ENCODE results near the gene NXPE1. TPM values are rescaled to one million over a fixed set of nuclear protein-coding genes. Genes with fewer than 3 reads are reported as not detected.
"Not testable (repeated sequence)": the region's sequence is repeated elsewhere in the genome, so short reads cannot be mapped to it uniquely, and the experiment has no call there.

Gene NXPE1
- total RNA-seq, result not detected
- total RNA-seq (2013), result not detected

DNA sequence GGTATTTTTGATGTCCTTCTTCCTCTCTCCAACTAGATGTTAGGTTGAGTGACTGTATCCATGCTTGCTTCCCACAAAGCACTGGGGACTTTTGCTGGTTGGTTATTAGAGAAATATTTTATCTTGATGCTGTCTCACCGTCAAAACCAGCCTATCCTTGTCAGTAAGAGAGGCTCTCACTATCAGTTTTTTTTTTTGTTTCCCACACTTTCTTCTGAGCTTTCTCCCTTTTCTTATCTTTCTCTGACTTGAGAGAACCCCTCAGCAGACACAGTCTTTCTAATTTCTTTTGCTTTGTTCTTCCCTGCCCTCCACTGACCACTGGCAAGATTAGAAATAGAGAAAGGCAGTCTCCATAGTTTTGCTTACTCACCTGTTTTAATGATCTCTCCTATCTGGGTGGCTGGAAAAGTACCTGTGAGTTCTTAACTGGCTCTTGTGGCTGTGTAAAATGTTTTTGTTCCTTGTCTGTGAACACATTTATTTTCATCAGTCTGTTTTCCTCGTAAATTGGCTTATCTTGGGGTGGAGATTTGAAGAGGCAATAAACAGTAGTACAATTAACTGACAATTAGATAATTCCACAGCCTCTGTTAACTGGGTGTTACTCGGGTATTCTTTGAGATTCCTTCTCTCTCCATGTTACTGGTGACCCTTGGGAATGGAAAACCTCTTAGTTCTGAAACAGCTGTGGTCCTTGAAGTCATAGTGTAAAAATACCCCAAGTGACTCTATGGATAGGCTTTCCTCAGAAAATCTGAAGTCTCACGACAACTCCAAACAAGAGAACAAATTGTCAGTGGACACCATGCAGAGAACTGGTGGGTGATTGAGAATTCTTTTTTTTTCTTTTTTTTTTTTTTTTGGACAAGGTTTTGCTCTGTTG lies at the start of gene NXPE1:
Gene NXPE1, minus strand, starts transcription at position 457 of the 886 bp plus-strand sequence. CDS start 8,680 bp downstream, outside the sequence.
- ATAC-seq (no peak), DNase-seq (no peak)
- Histone ChIP-seq H3K27me3 (ENCODE audit: control insufficient read depth, insufficient read depth, low read length) (peaks cover 4% of the 10 kb centered on the region), H3K4me1 (ENCODE audit: control insufficient read depth, insufficient read depth, low read length) (no peaks in the 10 kb centered on the region), H3K9me3 (ENCODE audit: control insufficient read depth, insufficient read depth, low read length) (no peaks in the 10 kb centered on the region), H3K36me3 (ENCODE audit: control insufficient read depth, insufficient read depth, low read length) (no peaks in the 10 kb centered on the region), H3K27ac (ENCODE audit: low read length) (no peak within 1 kb of the TSS), H3K4me3 (ENCODE audit: low read length) (no peak within 1 kb of the TSS)
- H3K36me3 Mint-ChIP-seq, result no peaks in the 10 kb centered on the region
- no peaks in the 10 kb centered on the region for H3K4me1 Mint-ChIP-seq
- H3K9me3 Mint-ChIP-seq, result no peaks in the 10 kb centered on the region
- intact Hi-C loops (cut with micrococcal nuclease), result no loop called here
- WGBS (ENCODE audit: insufficient coverage), result 89% methylated on average over 3 of the region's 4 CpGs
- H3K27ac Mint-ChIP-seq, result no peak within 1 kb of the TSS
- peaks cover 10 to 21% of the 10 kb centered on the region in 2 donors for H3K27me3 Mint-ChIP-seq (ENCODE audit: low read depth in 2 of 2)
- no peak within 1 kb of the TSS for H3K4me3 Mint-ChIP-seq
- TF ChIP-seq, protein P1, sequence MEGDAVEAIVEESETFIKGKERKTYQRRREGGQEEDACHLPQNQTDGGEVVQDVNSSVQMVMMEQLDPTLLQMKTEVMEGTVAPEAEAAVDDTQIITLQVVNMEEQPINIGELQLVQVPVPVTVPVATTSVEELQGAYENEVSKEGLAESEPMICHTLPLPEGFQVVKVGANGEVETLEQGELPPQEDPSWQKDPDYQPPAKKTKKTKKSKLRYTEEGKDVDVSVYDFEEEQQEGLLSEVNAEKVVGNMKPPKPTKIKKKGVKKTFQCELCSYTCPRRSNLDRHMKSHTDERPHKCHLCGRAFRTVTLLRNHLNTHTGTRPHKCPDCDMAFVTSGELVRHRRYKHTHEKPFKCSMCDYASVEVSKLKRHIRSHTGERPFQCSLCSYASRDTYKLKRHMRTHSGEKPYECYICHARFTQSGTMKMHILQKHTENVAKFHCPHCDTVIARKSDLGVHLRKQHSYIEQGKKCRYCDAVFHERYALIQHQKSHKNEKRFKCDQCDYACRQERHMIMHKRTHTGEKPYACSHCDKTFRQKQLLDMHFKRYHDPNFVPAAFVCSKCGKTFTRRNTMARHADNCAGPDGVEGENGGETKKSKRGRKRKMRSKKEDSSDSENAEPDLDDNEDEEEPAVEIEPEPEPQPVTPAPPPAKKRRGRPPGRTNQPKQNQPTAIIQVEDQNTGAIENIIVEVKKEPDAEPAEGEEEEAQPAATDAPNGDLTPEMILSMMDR (IDR thresholded peaks at IDR 0.05), result no peak

DNA sequence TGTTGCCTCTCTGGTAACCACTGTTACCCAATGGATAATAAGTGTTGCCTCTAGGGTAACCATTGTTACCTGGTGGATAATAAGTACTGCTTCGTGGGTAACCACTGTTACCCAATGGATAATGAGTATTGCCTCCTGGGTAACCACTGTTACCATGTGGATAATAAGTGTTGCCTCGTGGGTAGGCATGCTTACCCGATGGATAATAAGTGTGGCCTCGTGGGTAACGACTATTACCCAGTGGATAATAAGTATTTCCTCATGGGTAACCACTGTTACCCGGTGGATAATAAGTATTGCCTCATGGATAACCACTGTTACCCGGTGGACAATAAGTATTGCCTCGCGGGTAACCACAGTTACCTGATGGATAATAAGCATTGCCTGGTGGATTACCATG lies 49.7 kb upstream of the NXPE1 start:
- no peak for ATAC-seq
- no peaks in the 10 kb centered on the region for H3K4me1 Mint-ChIP-seq
- WGBS (ENCODE audit: insufficient coverage), result 92% methylated on average over 9 of the region's 9 CpGs

GRCh38 chr11:114608605-114609004 lies 48.9 kb upstream of the NXPE1 start:
- H3K27me3 Mint-ChIP-seq (ENCODE audit: low read depth in 2 of 2); H3K27ac Mint-ChIP-seq; ATAC-seq; H3K4me1 Mint-ChIP-seq; H3K4me3 Mint-ChIP-seq; intact Hi-C loops (cut with micrococcal nuclease); H3K4me3 ChIP-seq (ENCODE audit: low read length); H3K36me3 ChIP-seq (ENCODE audit: control insufficient read depth, insufficient read depth, low read length); H3K9me3 ChIP-seq (ENCODE audit: control insufficient read depth, insufficient read depth, low read length); H3K9me3 Mint-ChIP-seq; DNase-seq; H3K4me1 ChIP-seq (ENCODE audit: control insufficient read depth, insufficient read depth, low read length); H3K36me3 Mint-ChIP-seq; H3K27me3 ChIP-seq (ENCODE audit: control insufficient read depth, insufficient read depth, low read length); H3K27ac ChIP-seq (ENCODE audit: low read length): not testable (repeated sequence)
- WGBS (ENCODE audit: insufficient coverage), result 79% methylated on average over 9 of the region's 9 CpGs

More for the DNA sequence above, 49.7 kb upstream of the NXPE1 start:
- no peak overlapping the region for H3K4me3 ChIP-seq (ENCODE audit: low read length)
- intact Hi-C loops (cut with micrococcal nuclease), result no loop called here
- Mint-ChIP-seq H3K4me3 (no peak overlapping the region), H3K27ac (no peak overlapping the region), H3K9me3 (no peaks in the 10 kb centered on the region), H3K36me3 (no peaks in the 10 kb centered on the region), H3K27me3 (ENCODE audit: low read depth in 2 of 2) (no peaks in the 10 kb centered on the region)
- DNase-seq, result no peak
- TF ChIP-seq, protein P1 (IDR thresholded peaks at IDR 0.05), result no peak
- no peaks in the 10 kb centered on the region for H3K36me3 ChIP-seq (ENCODE audit: control insufficient read depth, insufficient read depth, low read length)
- H3K27ac ChIP-seq (ENCODE audit: low read length), result no peak overlapping the region
- no peaks in the 10 kb centered on the region for H3K27me3 ChIP-seq (ENCODE audit: control insufficient read depth, insufficient read depth, low read length)
- H3K9me3 ChIP-seq (ENCODE audit: control insufficient read depth, insufficient read depth, low read length), result peaks cover 5% of the 10 kb centered on the region
- no peaks in the 10 kb centered on the region for H3K4me1 ChIP-seq (ENCODE audit: control insufficient read depth, insufficient read depth, low read length)

DNA sequence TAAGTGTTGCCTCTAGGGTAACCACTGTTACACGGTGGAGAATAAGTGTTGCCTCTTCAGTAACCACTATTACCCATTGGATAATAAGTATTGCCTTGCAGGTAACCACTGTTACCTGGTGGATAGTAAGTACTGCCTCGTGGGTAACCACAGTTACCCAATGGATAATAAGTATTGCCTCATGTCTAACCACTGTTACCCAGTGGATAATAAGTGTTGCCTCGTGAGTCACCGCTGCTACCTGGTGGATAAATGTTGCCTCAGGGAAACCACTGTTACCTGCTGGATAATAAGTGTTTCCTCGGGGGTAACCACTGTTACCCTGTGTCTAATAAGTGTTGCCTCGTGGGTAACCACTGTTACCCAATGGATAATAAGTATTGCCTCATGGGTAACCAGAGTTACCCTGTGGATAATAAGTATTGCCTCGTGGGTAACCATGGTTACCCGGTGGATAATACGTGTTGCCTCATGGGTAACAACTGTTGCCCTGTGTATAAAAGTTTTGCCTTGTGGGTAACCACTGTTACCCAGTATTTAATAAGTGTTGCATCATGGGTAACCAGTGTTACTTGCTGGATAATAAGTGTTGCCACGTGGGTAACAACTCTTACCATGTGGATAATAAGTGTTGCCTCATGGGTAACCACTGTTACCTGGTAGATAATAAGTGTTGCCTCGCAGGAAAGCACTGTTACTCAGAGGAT lies 48.2 kb upstream of the NXPE1 start:
- Mint-ChIP-seq H3K27ac (no peak overlapping the region), H3K4me3 (no peak overlapping the region), H3K36me3 (no peaks in the 10 kb centered on the region), H3K9me3 (no peaks in the 10 kb centered on the region), H3K4me1 (no peaks in the 10 kb centered on the region), H3K27me3 (ENCODE audit: low read depth in 2 of 2) (no peaks in the 10 kb centered on the region)
- Histone ChIP-seq H3K27ac (ENCODE audit: low read length) (no peak overlapping the region), H3K9me3 (ENCODE audit: control insufficient read depth, insufficient read depth, low read length) (peaks cover 5% of the 10 kb centered on the region), H3K36me3 (ENCODE audit: control insufficient read depth, insufficient read depth, low read length) (no peaks in the 10 kb centered on the region), H3K27me3 (ENCODE audit: control insufficient read depth, insufficient read depth, low read length) (no peaks in the 10 kb centered on the region), H3K4me1 (ENCODE audit: control insufficient read depth, insufficient read depth, low read length) (no peaks in the 10 kb centered on the region), H3K4me3 (ENCODE audit: low read length) (no peak overlapping the region)
- intact Hi-C loops (cut with micrococcal nuclease), result no loop called here
- ATAC-seq (no peak), DNase-seq (no peak)
- TF ChIP-seq, protein P1 (IDR thresholded peaks at IDR 0.05), result no peak
- WGBS (ENCODE audit: insufficient coverage), result 85% methylated on average over 11 of the region's 11 CpGs

- H3K27ac Mint-ChIP-seq; H3K4me3 ChIP-seq (ENCODE audit: low read length); H3K27ac ChIP-seq (ENCODE audit: low read length); H3K27me3 Mint-ChIP-seq (ENCODE audit: low read depth in 2 of 2); H3K4me3 Mint-ChIP-seq; ATAC-seq; H3K9me3 Mint-ChIP-seq; H3K36me3 Mint-ChIP-seq; H3K9me3 ChIP-seq (ENCODE audit: control insufficient read depth, insufficient read depth, low read length); intact Hi-C loops (cut with micrococcal nuclease); H3K4me1 Mint-ChIP-seq; H3K27me3 ChIP-seq (ENCODE audit: control insufficient read depth, insufficient read depth, low read length); H3K36me3 ChIP-seq (ENCODE audit: control insufficient read depth, insufficient read depth, low read length); DNase-seq; H3K4me1 ChIP-seq (ENCODE audit: control insufficient read depth, insufficient read depth, low read length): not testable (repeated sequence)
- WGBS (ENCODE audit: insufficient coverage), result 90% methylated on average over 5 of the region's 5 CpGs
Observed at GRCh38 chr11:114606802-114607075, 47.1 kb upstream of the NXPE1 start.
